Stimulated activated CD4-positive, alpha-beta T cell treated with anti-CD3 and anti-CD28 coated beads, Interleukin-2, amount 100 ng/mL, for 4 hours (primary cell): Measurements from ENCODE around the gene USP17L22.
"Not testable (repeated sequence)": the region's sequence is repeated elsewhere in the genome, so short reads cannot be mapped to it uniquely, and the experiment has no call there.

Source experiments
- DNase-seq: peaks from one replicate; pipeline ENCODE4 v3.0.0-alpha.2; 2020; ENCODE audit warnings: low read depth

The USP17L22 gene, protein sequence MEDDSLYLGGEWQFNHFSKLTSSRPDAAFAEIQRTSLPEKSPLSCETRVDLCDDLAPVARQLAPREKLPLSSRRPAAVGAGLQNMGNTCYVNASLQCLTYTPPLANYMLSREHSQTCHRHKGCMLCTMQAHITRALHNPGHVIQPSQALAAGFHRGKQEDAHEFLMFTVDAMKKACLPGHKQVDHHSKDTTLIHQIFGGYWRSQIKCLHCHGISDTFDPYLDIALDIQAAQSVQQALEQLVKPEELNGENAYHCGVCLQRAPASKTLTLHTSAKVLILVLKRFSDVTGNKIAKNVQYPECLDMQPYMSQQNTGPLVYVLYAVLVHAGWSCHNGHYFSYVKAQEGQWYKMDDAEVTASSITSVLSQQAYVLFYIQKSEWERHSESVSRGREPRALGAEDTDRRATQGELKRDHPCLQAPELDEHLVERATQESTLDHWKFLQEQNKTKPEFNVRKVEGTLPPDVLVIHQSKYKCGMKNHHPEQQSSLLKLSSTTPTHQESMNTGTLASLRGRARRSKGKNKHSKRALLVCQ

DNA sequence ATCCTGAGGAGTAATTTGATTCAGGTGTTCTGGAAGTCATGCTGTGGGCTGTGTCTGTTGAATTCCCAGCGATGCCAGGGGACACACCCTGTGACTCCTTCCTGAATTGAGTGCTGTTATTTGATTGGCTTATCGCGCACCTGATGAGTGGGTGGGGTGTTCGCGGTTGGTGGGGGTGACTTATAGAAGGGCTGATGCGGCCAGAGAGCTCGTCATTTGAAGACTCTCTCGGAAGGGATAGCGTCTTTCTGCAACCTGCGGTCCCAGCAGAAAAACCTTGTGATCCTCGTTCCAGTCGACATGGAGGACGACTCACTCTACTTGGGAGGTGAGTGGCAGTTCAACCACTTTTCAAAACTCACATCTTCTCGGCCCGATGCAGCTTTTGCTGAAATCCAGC, at the start of gene USP17L22:
TSS of gene USP17L22 (plus strand) at position 301 of the 400 bp plus-strand sequence. CDS start at position 301, 0 bp downstream.
- DNase-seq: not testable (repeated sequence)

DNA sequence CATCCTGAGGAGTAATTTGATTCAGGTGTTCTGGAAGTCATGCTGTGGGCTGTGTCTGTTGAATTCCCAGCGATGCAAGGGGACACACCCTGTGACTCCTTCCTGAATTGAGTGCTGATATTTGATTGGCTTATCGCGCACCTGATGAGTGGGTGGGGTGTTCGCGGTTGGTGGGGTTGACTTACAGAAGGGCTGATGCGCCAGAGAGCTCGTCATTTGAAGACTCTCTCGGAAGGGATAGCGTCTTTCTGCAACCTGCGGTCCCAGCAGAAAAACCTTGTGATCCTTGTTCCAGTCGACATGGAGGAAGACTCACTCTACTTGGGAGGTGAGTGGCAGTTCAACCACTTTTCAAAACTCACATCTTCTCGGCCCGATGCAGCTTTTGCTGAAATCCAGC, 47.6 kb upstream of the USP17L22 start, which contains the start of gene USP17L12:
TSS of gene USP17L12 (plus strand) at position 301 of the 400 bp plus-strand sequence. CDS start at position 301, 0 bp downstream.
- DNase-seq: not testable (repeated sequence)

DNA sequence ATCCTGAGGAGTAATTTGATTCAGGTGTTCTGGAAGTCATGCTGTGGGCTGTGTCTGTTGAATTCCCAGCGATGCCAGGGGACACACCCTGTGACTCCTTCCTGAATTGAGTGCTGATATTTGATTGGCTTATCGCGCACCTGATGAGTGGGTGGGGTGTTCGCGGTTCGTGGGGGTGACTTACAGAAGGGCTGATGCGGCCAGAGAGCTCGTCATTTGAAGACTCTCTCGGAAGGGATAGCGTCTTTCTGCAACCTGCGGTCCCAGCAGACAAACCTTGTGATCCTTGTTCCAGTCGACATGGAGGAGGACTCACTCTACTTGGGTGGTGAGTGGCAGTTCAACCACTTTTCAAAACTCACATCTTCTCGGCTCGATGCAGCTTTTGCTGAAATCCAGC, 42.8 kb upstream of the USP17L22 start, which contains the start of gene USP17L13:
TSS of gene USP17L13 (plus strand) at position 301 of the 400 bp plus-strand sequence. CDS start at position 301, 0 bp downstream.
- DNase-seq: not testable (repeated sequence)

DNA sequence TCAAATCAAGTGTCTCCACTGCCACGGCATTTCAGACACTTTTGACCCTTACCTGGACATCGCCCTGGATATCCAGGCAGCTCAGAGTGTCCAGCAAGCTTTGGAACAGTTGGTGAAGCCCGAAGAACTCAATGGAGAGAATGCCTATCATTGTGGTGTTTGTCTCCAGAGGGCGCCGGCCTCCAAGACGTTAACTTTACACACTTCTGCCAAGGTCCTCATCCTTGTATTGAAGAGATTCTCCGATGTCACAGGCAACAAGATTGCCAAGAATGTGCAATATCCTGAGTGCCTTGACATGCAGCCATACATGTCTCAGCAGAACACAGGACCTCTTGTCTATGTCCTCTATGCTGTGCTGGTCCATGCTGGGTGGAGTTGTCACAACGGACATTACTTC, 37.2 kb upstream of the USP17L22 start:
- not testable (repeated sequence) for DNase-seq

DNA sequence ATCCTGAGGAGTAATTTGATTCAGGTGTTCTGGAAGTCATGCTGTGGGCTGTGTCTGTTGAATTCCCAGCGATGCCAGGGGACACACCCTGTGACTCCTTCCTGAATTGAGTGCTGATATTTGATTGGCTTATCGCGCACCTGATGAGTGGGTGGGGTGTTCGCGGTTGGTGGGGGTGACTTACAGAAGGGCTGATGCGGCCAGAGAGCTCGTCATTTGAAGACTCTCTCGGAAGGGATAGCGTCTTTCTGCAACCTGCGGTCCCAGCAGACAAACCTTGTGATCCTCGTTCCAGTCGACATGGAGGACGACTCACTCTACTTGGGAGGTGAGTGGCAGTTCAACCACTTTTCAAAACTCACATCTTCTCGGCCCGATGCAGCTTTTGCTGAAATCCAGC, 33.3 kb upstream of the USP17L22 start, which contains the start of gene USP17L15:
TSS of gene USP17L15 (plus strand) at position 301 of the 400 bp plus-strand sequence. CDS start at position 301, 0 bp downstream.
- not testable (repeated sequence) for DNase-seq

DNA sequence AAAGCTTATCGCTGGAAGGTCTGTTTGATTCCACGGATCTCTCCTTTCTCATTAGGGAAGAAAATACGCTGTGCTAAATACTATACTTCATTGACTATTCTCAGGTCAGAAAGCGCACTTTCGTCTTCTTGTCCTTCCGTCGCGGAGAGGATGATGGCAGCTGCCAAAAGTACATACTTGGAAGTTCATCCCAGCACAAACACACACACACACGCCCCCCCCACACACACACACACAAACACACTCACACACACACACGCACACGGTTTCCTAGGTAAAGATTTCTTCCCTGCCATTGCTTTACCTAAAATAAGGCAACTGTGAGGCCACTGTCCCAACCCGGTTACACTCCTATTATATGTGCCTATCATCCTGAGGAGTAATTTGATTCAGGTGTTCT, 29.0 kb upstream of the USP17L22 start:
- not testable (repeated sequence) for DNase-seq

DNA sequence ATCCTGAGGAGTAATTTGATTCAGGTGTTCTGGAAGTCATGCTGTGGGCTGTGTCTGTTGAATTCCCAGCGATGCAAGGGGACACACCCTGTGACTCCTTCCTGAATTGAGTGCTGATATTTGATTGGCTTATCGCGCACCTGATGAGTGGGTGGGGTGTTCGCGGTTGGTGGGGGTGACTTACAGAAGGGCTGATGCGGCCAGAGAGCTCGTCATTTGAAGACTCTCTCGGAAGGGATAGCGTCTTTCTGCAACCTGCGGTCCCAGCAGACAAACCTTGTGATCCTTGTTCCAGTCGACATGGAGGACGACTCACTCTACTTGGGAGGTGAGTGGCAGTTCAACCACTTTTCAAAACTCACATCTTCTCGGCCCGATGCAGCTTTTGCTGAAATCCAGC, 23.8 kb upstream of the USP17L22 start, which contains the start of gene USP17L17:
TSS of gene USP17L17 (plus strand) at position 301 of the 400 bp plus-strand sequence. CDS start at position 301, 0 bp downstream.
- not testable (repeated sequence) for DNase-seq

DNA sequence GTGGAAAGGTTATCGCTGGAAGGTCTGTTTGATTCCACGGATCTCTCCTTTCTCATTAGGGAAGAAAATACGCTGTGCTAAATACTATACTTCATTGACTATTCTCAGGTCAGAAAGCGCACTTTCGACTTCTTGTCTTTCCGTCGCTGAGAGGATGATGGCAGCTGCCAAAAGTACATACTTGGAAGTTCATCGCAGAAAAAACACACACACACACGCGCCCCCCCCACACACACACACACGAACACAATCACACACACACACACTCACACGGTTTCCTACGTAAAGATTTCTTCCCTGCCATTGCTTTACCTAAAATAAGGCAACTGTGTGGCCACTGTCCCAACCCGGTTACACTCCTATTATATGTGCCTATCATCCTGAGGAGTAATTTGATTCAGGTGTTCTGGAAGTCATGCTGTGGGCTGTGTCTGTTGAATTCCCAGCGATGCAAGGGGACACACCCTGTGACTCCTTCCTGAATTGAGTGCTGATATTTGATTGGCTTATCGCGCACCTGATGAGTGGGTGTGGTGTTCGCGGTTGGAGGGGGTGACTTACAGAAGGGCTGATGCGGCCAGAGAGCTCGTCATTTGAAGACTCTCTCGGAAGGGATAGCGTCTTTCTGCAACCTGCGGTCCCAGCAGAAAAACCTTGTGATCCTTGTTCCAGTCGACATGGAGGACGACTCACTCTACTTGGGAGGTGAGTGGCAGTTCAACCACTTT, 19.3 kb upstream of the USP17L22 start, which contains the start of gene USP17L18:
TSS of gene USP17L18 (plus strand) at position 678 of the 728 bp plus-strand sequence. CDS start at position 678, 0 bp downstream.
- not testable (repeated sequence) for DNase-seq

DNA sequence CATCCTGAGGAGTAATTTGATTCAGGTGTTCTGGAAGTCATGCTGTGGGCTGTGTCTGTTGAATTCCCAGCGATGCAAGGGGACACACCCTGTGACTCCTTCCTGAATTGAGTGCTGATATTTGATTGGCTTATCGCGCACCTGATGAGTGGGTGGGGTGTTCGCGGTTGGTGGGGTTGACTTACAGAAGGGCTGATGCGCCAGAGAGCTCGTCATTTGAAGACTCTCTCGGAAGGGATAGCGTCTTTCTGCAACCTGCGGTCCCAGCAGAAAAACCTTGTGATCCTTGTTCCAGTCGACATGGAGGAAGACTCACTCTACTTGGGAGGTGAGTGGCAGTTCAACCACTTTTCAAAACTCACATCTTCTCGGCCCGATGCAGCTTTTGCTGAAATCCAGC, 14.3 kb upstream of the USP17L22 start, which contains the start of gene USP17L19:
TSS of gene USP17L19 (plus strand) at position 301 of the 400 bp plus-strand sequence. CDS start at position 301, 0 bp downstream.
- DNase-seq: not testable (repeated sequence)

DNA sequence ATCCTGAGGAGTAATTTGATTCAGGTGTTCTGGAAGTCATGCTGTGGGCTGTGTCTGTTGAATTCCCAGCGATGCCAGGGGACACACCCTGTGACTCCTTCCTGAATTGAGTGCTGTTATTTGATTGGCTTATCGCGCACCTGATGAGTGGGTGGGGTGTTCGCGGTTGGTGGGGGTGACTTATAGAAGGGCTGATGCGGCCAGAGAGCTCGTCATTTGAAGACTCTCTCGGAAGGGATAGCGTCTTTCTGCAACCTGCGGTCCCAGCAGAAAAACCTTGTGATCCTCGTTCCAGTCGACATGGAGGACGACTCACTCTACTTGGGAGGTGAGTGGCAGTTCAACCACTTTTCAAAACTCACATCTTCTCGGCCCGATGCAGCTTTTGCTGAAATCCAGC, 9.6 kb upstream of the USP17L22 start, which contains the start of gene USP17L20:
TSS of gene USP17L20 (plus strand) at position 301 of the 400 bp plus-strand sequence. CDS start at position 301, 0 bp downstream.
- not testable (repeated sequence) for DNase-seq

DNA sequence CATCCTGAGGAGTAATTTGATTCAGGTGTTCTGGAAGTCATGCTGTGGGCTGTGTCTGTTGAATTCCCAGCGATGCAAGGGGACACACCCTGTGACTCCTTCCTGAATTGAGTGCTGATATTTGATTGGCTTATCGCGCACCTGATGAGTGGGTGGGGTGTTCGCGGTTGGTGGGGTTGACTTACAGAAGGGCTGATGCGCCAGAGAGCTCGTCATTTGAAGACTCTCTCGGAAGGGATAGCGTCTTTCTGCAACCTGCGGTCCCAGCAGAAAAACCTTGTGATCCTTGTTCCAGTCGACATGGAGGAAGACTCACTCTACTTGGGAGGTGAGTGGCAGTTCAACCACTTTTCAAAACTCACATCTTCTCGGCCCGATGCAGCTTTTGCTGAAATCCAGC, 4.8 kb upstream of the USP17L22 start, which contains the start of gene USP17L21:
TSS of gene USP17L21 (plus strand) at position 301 of the 400 bp plus-strand sequence. CDS start at position 301, 0 bp downstream.
- not testable (repeated sequence) for DNase-seq

DNA sequence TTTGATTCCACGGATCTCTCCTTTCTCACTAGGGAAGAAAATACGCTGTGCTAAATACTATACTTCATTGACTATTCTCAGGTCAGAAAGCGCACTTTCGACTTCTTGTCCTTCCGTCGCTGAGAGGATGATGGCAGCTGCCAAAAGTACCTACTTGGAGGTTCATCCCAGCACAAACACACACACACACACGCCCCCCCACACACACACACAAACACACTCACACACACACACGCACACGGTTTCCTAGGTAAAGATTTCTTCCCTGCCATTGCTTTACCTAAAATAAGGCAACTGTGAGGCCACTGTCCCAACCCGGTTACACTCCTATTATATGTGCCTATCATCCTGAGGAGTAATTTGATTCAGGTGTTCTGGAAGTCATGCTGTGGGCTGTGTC, 4.3 kb downstream of the USP17L22 start:
- DNase-seq: not testable (repeated sequence)
